ENCODE data around the gene CD163. TPM values are rescaled to one million over a fixed set of nuclear protein-coding genes. Genes with fewer than 3 reads are reported as not detected.

Gene CD163
- total RNA-seq, 1 experiment from 2014 or later = 0.07 TPM

DNA sequence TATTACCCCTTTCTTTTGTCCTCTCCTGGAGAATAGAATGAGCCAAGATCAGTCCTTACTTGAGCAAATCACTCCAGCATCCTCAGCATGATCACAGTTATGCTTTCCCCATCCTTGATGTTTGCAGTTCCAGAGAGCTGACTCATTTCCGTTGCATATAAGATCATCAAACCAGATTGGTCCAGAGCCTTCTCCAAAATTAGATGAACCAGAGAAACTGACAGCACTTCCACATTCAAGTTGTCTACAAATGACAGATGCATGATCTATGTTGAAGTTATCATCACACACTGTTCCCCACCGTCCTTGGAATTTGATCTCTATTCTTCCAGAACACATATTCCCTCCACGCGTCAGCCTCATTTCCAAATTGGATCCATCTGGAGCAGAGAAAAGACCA lies 4.8 kb downstream of the CD163 start:
- H3K4me1 Mint-ChIP-seq = peaks cover 15 to 17% of the 10 kb centered on the region in 2 experiments
- H3K27me3 Mint-ChIP-seq (ENCODE audit: low read depth) = no peaks in the 10 kb centered on the region
- H4K5ac ChIP-seq (ENCODE audit: insufficient read length, low read depth, low read length) = no peak overlapping the region
- no peaks in the 10 kb centered on the region for H3K79me1 ChIP-seq (ENCODE audit: insufficient read depth, low read depth, low read length, poor library complexity, severe bottlenecking)
- no peak overlapping the region for H3K27ac Mint-ChIP-seq
- no peak overlapping the region for H4K91ac ChIP-seq (ENCODE audit: insufficient read length, low read depth, low read length)
- no CpG with 5 or more reads among the region's 4 CpGs for WGBS (ENCODE audit: extremely low coverage, insufficient read length, low lambda C conversion rate)
- H3K4me1 ChIP-seq (ENCODE audit: insufficient read depth, low read length) = peaks cover 10% of the 10 kb centered on the region; the same call in 1 of the 2 replicates
- TF ChIP-seq CTCF (conservative IDR thresholded peaks at IDR 0.05) = no peak
- H3K56ac ChIP-seq (ENCODE audit: insufficient read length, low read depth, low read length) = no peak overlapping the region
- no peak for DNase-seq
- peaks cover 0 to 8% of the 10 kb centered on the region in 2 experiments; a peak in 2 of 5 replicates for H3K9me3 Mint-ChIP-seq
- no peak overlapping the region for H4K8ac ChIP-seq (replicated peaks; ENCODE audit: insufficient read length, low read depth, low read length)
- no peak overlapping the region for H3K4me3 Mint-ChIP-seq
- H2BK12ac ChIP-seq (ENCODE audit: insufficient read length, low read depth, low read length) = no peak overlapping the region
- no peak overlapping the region for H3K14ac ChIP-seq (ENCODE audit: insufficient read depth, low read length)
- H2AFZ ChIP-seq (ENCODE audit: low read length) = no peak overlapping the region
- H3K23me2 ChIP-seq (ENCODE audit: insufficient read length, low read depth, low read length, poor library complexity, severe bottlenecking) = no peaks in the 10 kb centered on the region
- no peak overlapping the region for H2BK5ac ChIP-seq (ENCODE audit: insufficient read length, low read length)
- no peak overlapping the region for H3K4ac ChIP-seq (ENCODE audit: low read depth, low read length)
- no peak overlapping the region for H3K9ac ChIP-seq (ENCODE audit: extremely low read depth, insufficient read length, low read length)
- H3T11ph ChIP-seq (ENCODE audit: low read length) = no peak overlapping the region
- no peak overlapping the region for H2BK20ac ChIP-seq (ENCODE audit: low read depth, low read length, poor library complexity, severe bottlenecking)
- H3K27me3 ChIP-seq (ENCODE audit: insufficient read depth, low read length) = no peaks in the 10 kb centered on the region
- no peak overlapping the region for H2AK5ac ChIP-seq (ENCODE audit: insufficient read length, low read length)
- H2BK15ac ChIP-seq (ENCODE audit: low read depth, low read length) = no peak overlapping the region
- H4K20me1 ChIP-seq (ENCODE audit: control insufficient read depth, insufficient read depth, insufficient read length) = no peaks in the 10 kb centered on the region
- H3K23ac ChIP-seq (ENCODE audit: insufficient read length, low read depth, low read length) = no peak overlapping the region
- H3K4me2 ChIP-seq (ENCODE audit: insufficient read depth, insufficient read length, low read length) = no peak overlapping the region
- H3K79me2 ChIP-seq (ENCODE audit: insufficient read depth, low read length) = no peaks in the 10 kb centered on the region
- H3K9me3 ChIP-seq (ENCODE audit: control insufficient read depth, low read depth, low read length) = no peaks in the 10 kb centered on the region
- H3K27ac ChIP-seq (ENCODE audit: insufficient read length, low read depth, low read length) = no peak overlapping the region
- no peak overlapping the region for H3K18ac ChIP-seq (ENCODE audit: insufficient read length, low read depth, low read length)
- no peak overlapping the region for H2BK120ac ChIP-seq (ENCODE audit: low read depth, low read length, poor library complexity, severe bottlenecking)
- H3K36me3 Mint-ChIP-seq (ENCODE audit: insufficient read depth in 1 of 3, low read depth in 3 of 3) = peaks cover 0 to 4% (median 2%) of the 10 kb centered on the region in 3 experiments; a peak in 2 of 7 replicates
